AG09309 (cell line): ENCODE data around the gene PCAT7.

ENCODE experiments used
- DNase-seq: peaks from one replicate; pipeline ENCODE4 v3.0.0-alpha.2; 2010; ENCODE audit warnings: low read depth
- H3K4me3 ChIP-seq: 2 replicates; pipeline ENCODE4 v1.5.1; 2011; ENCODE audit warnings: mild to moderate bottlenecking, low read depth, low read length, moderate library complexity; ENCODE audit not compliant: control insufficient read depth
- CTCF ChIP-seq: IDR thresholded peaks from 2 replicates; pipeline ENCODE4 v1.5.1; 2011; ENCODE audit warnings: mild to moderate bottlenecking, low read depth, low read length, inconsistent platforms; ENCODE audit not compliant: insufficient read depth, control insufficient read depth; ENCODE audit errors: missing control alignments

The PCAT7 gene

GRCh38 chr9:94576131-94576530 lies 21.2 kb downstream of the PCAT7 start:
- TF ChIP-seq CTCF, result no peak
- DNase-seq, result no peak
- no peak overlapping the region for H3K4me3 ChIP-seq

- TF ChIP-seq CTCF, result no peak
- no peak for DNase-seq
- no peak overlapping the region for H3K4me3 ChIP-seq
Observed at GRCh38 chr9:94577036-94577435, 22.2 kb downstream of the PCAT7 start.

- no peak for DNase-seq
- no peak for TF ChIP-seq CTCF
- H3K4me3 ChIP-seq, result no peak overlapping the region
Observed at GRCh38 chr9:94577571-94577970, 22.7 kb downstream of the PCAT7 start.

GRCh38 chr9:94581728-94582127 lies 26.8 kb downstream of the PCAT7 start:
- TF ChIP-seq CTCF, result no peak
- H3K4me3 ChIP-seq, result no peak overlapping the region
- DNase-seq, result no peak

GRCh38 chr9:94584555-94584954 lies 29.7 kb downstream of the PCAT7 start:
- no peak for DNase-seq
- TF ChIP-seq CTCF, result no peak
- no peak overlapping the region for H3K4me3 ChIP-seq

GRCh38 chr9:94586316-94586715 lies 31.4 kb downstream of the PCAT7 start:
- DNase-seq, result no peak
- no peak for TF ChIP-seq CTCF
- no peak overlapping the region for H3K4me3 ChIP-seq

- peak overlapping the region; percentile 22 for H3K4me3 ChIP-seq
- DNase-seq, result peak; percentile 14
Observed at GRCh38 chr9:94586814-94587213, 31.9 kb downstream of the PCAT7 start.

More at GRCh38 chr9:94586814-94587213, 31.9 kb downstream of the PCAT7 start:
- TF ChIP-seq CTCF, result no peak
